Smooth muscle cell (in vitro differentiated cells): ENCODE data around the gene BCDIN3D. TPM values are rescaled to one million over a fixed set of nuclear protein-coding genes. Genes with fewer than 3 reads are reported as not detected.
A peak's percentile ranks its signal among the peaks of the same experiment; 100 is the strongest.

ENCODE experiments used
- DNase-seq: peaks from one replicate; lab custom pipeline; 2025; ENCODE audit not compliant: unreplicated experiment; lab: John Stamatoyannopoulos, UW
- H2AFZ ChIP-seq: fragments of 200-600 bp; sonication (generic); 2 replicates; pipeline ENCODE4 v1.6.0; 2016; ENCODE audit warnings: antibody characterized with exemption, low read depth, mild to moderate bottlenecking
- H3F3A ChIP-seq: fragments of 200-600 bp; sonication (generic); 2 replicates; pipeline ENCODE4 v1.6.0; 2017; ENCODE audit warnings: antibody characterized with exemption, low read depth
- H3K27ac ChIP-seq: fragments of 200-600 bp; sonication (generic); 2 replicates; pipeline ENCODE4 v1.5.1; 2016; ENCODE audit warnings: low read depth, mild to moderate bottlenecking
- H3K27me3 ChIP-seq: fragments of 200-600 bp; sonication (generic); 2 replicates; pipeline ENCODE4 v1.6.1; 2016; ENCODE audit warnings: low read depth, mild to moderate bottlenecking
- H3K36me3 ChIP-seq: fragments of 200-600 bp; sonication (generic); 2 replicates; pipeline ENCODE4 v1.5.1; 2016; ENCODE audit warnings: low read depth
- H3K4me1 ChIP-seq: fragments of 200-600 bp; sonication (generic); 2 replicates; pipeline ENCODE4 v1.5.1; 2016; ENCODE audit warnings: low read depth
- H3K4me2 ChIP-seq: fragments of 200-600 bp; sonication (generic); 2 replicates; pipeline ENCODE4 v1.6.0; 2016; ENCODE audit warnings: mild to moderate bottlenecking
- H3K4me3 ChIP-seq: fragments of 200-600 bp; sonication (generic); 2 replicates; pipeline ENCODE4 v1.5.1; 2016; ENCODE audit warnings: mild to moderate bottlenecking
- H3K79me2 ChIP-seq: fragments of 200-600 bp; sonication (generic); 2 replicates; pipeline ENCODE4 v1.6.0; 2016; ENCODE audit warnings: low read depth, mild to moderate bottlenecking
- H3K9ac ChIP-seq: fragments of 200-600 bp; sonication (generic); 2 replicates; pipeline ENCODE4 v1.6.0; 2016; ENCODE audit warnings: low read depth
- H3K9me3 ChIP-seq: fragments of 200-600 bp; sonication (generic); replicated peaks from 2 replicates; pipeline ENCODE4 v1.5.1; 2016; ENCODE audit warnings: low read depth
- H4K20me1 ChIP-seq: fragments of 200-600 bp; sonication (generic); 2 replicates; pipeline ENCODE4 v1.6.0; 2016; ENCODE audit warnings: low read depth
- WGBS: methylation state at CpG from one replicate; pipeline ENCODE4 v1.1.7; 2016; ENCODE audit warnings: low lambda C conversion rate; 5-methylcytosine and 5-hydroxymethylcytosine counted together
- polyA plus RNA-seq: library from polyadenylated mRNA; unstranded; fragments of >200 nt; fragmentation: Nextera tagmentation; extraction: Ambion mirVana; gene quantifications from 2 replicates; pipeline ENCODE4 v1.2.1, GENCODE V29; 2016
- total RNA-seq: library from RNA; depleted of rRNA; stranded (reverse); fragments of >200 nt; gene quantifications from 2 replicates; pipeline ENCODE4 v1.2.3, GENCODE V29; 2014
- TF ChIP-seq, protein P1 (sequence below): fragments of 200-600 bp; sonication (generic); IDR thresholded peaks from 2 replicates; pipeline ENCODE4 v1.5.1; 2017; ENCODE audit warnings: borderline replicate concordance, mild to moderate bottlenecking, antibody characterized with exemption; ENCODE audit not compliant: insufficient read depth, poor library complexity, severe bottlenecking

The BCDIN3D gene
- total RNA-seq (2.5 and 3.4 TPM in 2 replicates), polyA plus RNA-seq (2.9 and 3.8 TPM in 2 replicates)

- H2AFZ ChIP-seq = peak within 1 kb of the TSS; percentile 90
- no peaks in the 10 kb centered on the region for H3K36me3 ChIP-seq
- no peaks in the 10 kb centered on the region for H4K20me1 ChIP-seq
- H3K27me3 ChIP-seq = peaks cover 4% of the 10 kb centered on the region
- no peaks in the 10 kb centered on the region for H3K79me2 ChIP-seq
- H3F3A ChIP-seq = peaks cover 22% of the 10 kb centered on the region
- peak within 1 kb of the TSS; percentile 72 for H3K4me3 ChIP-seq
- peak within 1 kb of the TSS; percentile 79 for H3K27ac ChIP-seq
- WGBS = 1% methylated on average over 55 of the region's 55 CpGs
- DNase-seq = peak; percentile 80
- H3K4me1 ChIP-seq = peaks cover 7% of the 10 kb centered on the region
- peak within 1 kb of the TSS; percentile 37 for H3K9ac ChIP-seq
- H3K4me2 ChIP-seq = peak within 1 kb of the TSS; percentile 92
- H3K9me3 ChIP-seq = no peaks in the 10 kb centered on the region
- TF ChIP-seq, protein P1, sequence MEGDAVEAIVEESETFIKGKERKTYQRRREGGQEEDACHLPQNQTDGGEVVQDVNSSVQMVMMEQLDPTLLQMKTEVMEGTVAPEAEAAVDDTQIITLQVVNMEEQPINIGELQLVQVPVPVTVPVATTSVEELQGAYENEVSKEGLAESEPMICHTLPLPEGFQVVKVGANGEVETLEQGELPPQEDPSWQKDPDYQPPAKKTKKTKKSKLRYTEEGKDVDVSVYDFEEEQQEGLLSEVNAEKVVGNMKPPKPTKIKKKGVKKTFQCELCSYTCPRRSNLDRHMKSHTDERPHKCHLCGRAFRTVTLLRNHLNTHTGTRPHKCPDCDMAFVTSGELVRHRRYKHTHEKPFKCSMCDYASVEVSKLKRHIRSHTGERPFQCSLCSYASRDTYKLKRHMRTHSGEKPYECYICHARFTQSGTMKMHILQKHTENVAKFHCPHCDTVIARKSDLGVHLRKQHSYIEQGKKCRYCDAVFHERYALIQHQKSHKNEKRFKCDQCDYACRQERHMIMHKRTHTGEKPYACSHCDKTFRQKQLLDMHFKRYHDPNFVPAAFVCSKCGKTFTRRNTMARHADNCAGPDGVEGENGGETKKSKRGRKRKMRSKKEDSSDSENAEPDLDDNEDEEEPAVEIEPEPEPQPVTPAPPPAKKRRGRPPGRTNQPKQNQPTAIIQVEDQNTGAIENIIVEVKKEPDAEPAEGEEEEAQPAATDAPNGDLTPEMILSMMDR = no peak
These were observed at the start of gene BCDIN3D for GRCh38 chr12:49842519-49843352. Gene BCDIN3D (minus strand): TSS chr12:49843106. CDS start chr12:49843087, 19 bp downstream.

GRCh38 chr12:49892084-49892731 lies 49.3 kb upstream of the BCDIN3D start:
- Histone ChIP-seq H3K27me3 (peaks cover under 1% of the 10 kb centered on the region), H3F3A (no peaks in the 10 kb centered on the region), H3K4me2 (no peak overlapping the region), H4K20me1 (no peaks in the 10 kb centered on the region), H3K36me3 (no peaks in the 10 kb centered on the region), H3K4me3 (no peak overlapping the region), H2AFZ (no peak overlapping the region), H3K27ac (no peak overlapping the region), H3K9me3 (no peaks in the 10 kb centered on the region), H3K4me1 (peaks cover 5% of the 10 kb centered on the region), H3K79me2 (no peaks in the 10 kb centered on the region), H3K9ac (no peak overlapping the region)
- DNase-seq = no peak
- 79% methylated on average over 10 of the region's 10 CpGs for WGBS
- TF ChIP-seq, protein P1 = no peak

DNA sequence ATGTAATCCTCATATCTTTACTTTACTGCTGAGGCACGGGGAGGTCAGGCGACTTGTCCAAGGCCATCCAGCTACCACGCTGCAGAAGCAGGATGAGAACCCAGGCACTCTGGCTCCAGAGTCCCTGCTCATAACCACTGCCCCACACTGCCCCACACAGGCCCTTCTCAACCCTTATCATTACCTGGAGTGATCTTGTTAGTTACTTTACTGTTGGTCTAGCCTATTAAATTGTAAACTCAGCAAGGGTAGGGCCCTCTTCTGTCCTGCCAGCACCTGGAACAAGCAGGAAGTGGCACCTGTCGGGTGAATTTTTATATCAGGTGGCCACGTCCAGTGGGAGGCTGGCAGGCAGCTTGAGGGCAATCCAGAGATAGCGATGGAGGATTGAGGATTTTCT lies 48.6 kb upstream of the BCDIN3D start:
- H3K27ac ChIP-seq = no peak overlapping the region
- H3K9me3 ChIP-seq = no peaks in the 10 kb centered on the region
- H3F3A ChIP-seq = no peaks in the 10 kb centered on the region
- H3K36me3 ChIP-seq = no peaks in the 10 kb centered on the region
- peaks cover 3% of the 10 kb centered on the region for H3K27me3 ChIP-seq
- H3K79me2 ChIP-seq = no peaks in the 10 kb centered on the region
- H4K20me1 ChIP-seq = no peaks in the 10 kb centered on the region
- no peak for DNase-seq
- WGBS = 57% methylated on average over 6 of the region's 6 CpGs
- no peak overlapping the region for H3K4me3 ChIP-seq
- no peak overlapping the region for H2AFZ ChIP-seq
- TF ChIP-seq, protein P1 = no peak
- no peak overlapping the region for H3K4me2 ChIP-seq
- H3K9ac ChIP-seq = no peak overlapping the region
- H3K4me1 ChIP-seq = peaks cover 5% of the 10 kb centered on the region
